ENCODE results near the gene PCDHGA3.
"Not testable (repeated sequence)": the region's sequence is repeated elsewhere in the genome, so short reads cannot be mapped to it uniquely, and the experiment has no call there.

PCDHGA3 gene

GRCh38 chr5:141382469-141383294 lies 39.1 kb downstream of the PCDHGA3 start, which contains the start of gene PCDHGA7:
PCDHGA7 (plus strand) TSS chr5:141382742; CDS start chr5:141382900, 158 bp downstream.
- no peak for DNase-seq (ENCODE audit: low read depth in 3 of 3)

GRCh38 chr5:141383345-141383744 lies 39.7 kb downstream of the PCDHGA3 start:
- DNase-seq (ENCODE audit: low read depth in 3 of 3), result no peak

GRCh38 chr5:141384471-141385267 lies 41.0 kb downstream of the PCDHGA3 start:
- no peak for DNase-seq (ENCODE audit: low read depth in 3 of 3)

- DNase-seq (ENCODE audit: low read depth in 3 of 3), result not testable (repeated sequence)
Observed at GRCh38 chr5:141387557-141388311, 44.1 kb downstream of the PCDHGA3 start, which contains the start of gene PCDHGB4. PCDHGB4 (plus strand) TSS chr5:141387698; CDS start chr5:141387885, 187 bp downstream.

GRCh38 chr5:141388661-141389060 lies 45.0 kb downstream of the PCDHGA3 start:
- no peak for DNase-seq (ENCODE audit: low read depth in 3 of 3)

- no peak for DNase-seq (ENCODE audit: low read depth in 3 of 3)
Observed at GRCh38 chr5:141389153-141390042, 45.8 kb downstream of the PCDHGA3 start.

GRCh38 chr5:141392429-141393198 lies 49.0 kb downstream of the PCDHGA3 start, which contains the start of gene PCDHGA8:
PCDHGA8 (plus strand) TSS chr5:141392633; CDS start chr5:141392814, 181 bp downstream.
- DNase-seq (ENCODE audit: low read depth in 3 of 3), result no peak

GRCh38 chr5:141393267-141393666 lies 49.6 kb downstream of the PCDHGA3 start:
- DNase-seq (ENCODE audit: low read depth in 3 of 3), result no peak

- DNase-seq (ENCODE audit: low read depth in 3 of 3), result not testable (repeated sequence)
Observed at GRCh38 chr5:141394401-141395187, 51.0 kb downstream of the PCDHGA3 start.

Data from stimulated activated CD4-positive, alpha-beta T cell treated with anti-CD3 and anti-CD28 coated beads, TNF-alpha, amount 100 ng/mL, for 4 hours (primary cell).